ENCODE data around the gene EGFL7.
A peak's percentile ranks its signal among the peaks of the same experiment; 100 is the strongest.

The EGFL7 gene

GRCh38 chr9:136661641-136662325, 933 bp upstream of the EGFL7 start:
- Histone ChIP-seq H3K9me3 (replicated peaks in 1 of 2; ENCODE audit: control insufficient read depth in 2 of 2, insufficient read depth in 1 of 2, low read depth in 1 of 2, low read length in 2 of 2) (no peaks in the 10 kb centered on the region), H4K91ac (ENCODE audit: low read depth, low read length, poor library complexity) (no peak overlapping the region), H3K14ac (ENCODE audit: low read length) (peak overlapping the region; percentile 38), H3K4me3 (ENCODE audit: low read length in 2 of 2) (no peak overlapping the region), H2BK15ac (ENCODE audit: low read length) (peak overlapping the region; percentile 49), H2AFZ (ENCODE audit: low read length) (no peak overlapping the region), H3K4me2 (ENCODE audit: insufficient read depth, low read length, poor library complexity, severe bottlenecking) (no peak overlapping the region), H3K79me1 (ENCODE audit: low read depth, low read length) (peaks cover 5% of the 10 kb centered on the region), H3K36me3 (replicated peaks in 1 of 2; ENCODE audit: control insufficient read depth in 2 of 2, insufficient read depth in 2 of 2, low read length in 2 of 2) (no peaks in the 10 kb centered on the region), H2AK5ac (ENCODE audit: low read depth, low read length) (peak overlapping the region; percentile 94), H4K8ac (ENCODE audit: low read depth, low read length) (no peak overlapping the region), H3K4ac (ENCODE audit: low read length) (no peak overlapping the region), H2BK5ac (ENCODE audit: low read length) (peak overlapping the region; percentile 53), H2BK12ac (ENCODE audit: low read length) (peak overlapping the region; percentile 84), H3K9ac (ENCODE audit: low read depth, low read length, poor library complexity) (no peak overlapping the region), H3K23ac (ENCODE audit: low read depth, low read length, poor library complexity) (peak overlapping the region; percentile 73), H3K27me3 (ENCODE audit: control insufficient read depth in 3 of 3, insufficient read depth in 3 of 3, low read depth in 1 of 3, low read length in 3 of 3) (peaks cover 0 to 30% (median 0%) of the 10 kb centered on the region in 3 experiments), H3K27ac (replicated peaks; ENCODE audit: low read length) (no peak overlapping the region), H3K18ac (ENCODE audit: low read length) (peak overlapping the region; percentile 76), H3K4me1 (ENCODE audit: control insufficient read depth in 2 of 2, insufficient read depth in 1 of 2, low read depth in 1 of 2, low read length in 2 of 2) (peaks cover 10 to 23% of the 10 kb centered on the region in 2 donors), H2BK120ac (ENCODE audit: low read depth, low read length) (no peak overlapping the region)
- no peak for DNase-seq (ENCODE audit: low spot score)
- WGBS, 2 donors (ENCODE audit: extremely low coverage in 2 of 2, insufficient read length in 2 of 2, insufficient replicate concordance in 1 of 2), result no CpG with 5 or more reads among the region's 22 CpGs

GRCh38 chr9:136662326-136662655, 425 bp upstream of the EGFL7 start:
- no peak overlapping the region for H3K4me2 ChIP-seq (ENCODE audit: insufficient read depth, low read length, poor library complexity, severe bottlenecking)
- no peak overlapping the region for H4K8ac ChIP-seq (ENCODE audit: low read depth, low read length)
- peak overlapping the region; percentile 94 for H2AK5ac ChIP-seq (ENCODE audit: low read depth, low read length)
- peak overlapping the region; percentile 73 for H3K23ac ChIP-seq (ENCODE audit: low read depth, low read length, poor library complexity)
- H3K9ac ChIP-seq (ENCODE audit: low read depth, low read length, poor library complexity), result peak overlapping the region; percentile 12
- peaks cover 5% of the 10 kb centered on the region for H3K79me1 ChIP-seq (ENCODE audit: low read depth, low read length)
- peaks cover 0 to 30% (median 0%) of the 10 kb centered on the region in 3 experiments for H3K27me3 ChIP-seq (ENCODE audit: control insufficient read depth in 3 of 3, insufficient read depth in 3 of 3, low read depth in 1 of 3, low read length in 3 of 3)
- H2BK15ac ChIP-seq (ENCODE audit: low read length), result peak overlapping the region; percentile 49
- H3K4me3 ChIP-seq (ENCODE audit: low read length in 2 of 2), result no peak overlapping the region
- H2BK12ac ChIP-seq (ENCODE audit: low read length), result peak overlapping the region; percentile 84
- no peak overlapping the region for H3K27ac ChIP-seq (replicated peaks; ENCODE audit: low read length)
- H3K36me3 ChIP-seq (replicated peaks in 1 of 2; ENCODE audit: control insufficient read depth in 2 of 2, insufficient read depth in 2 of 2, low read length in 2 of 2), result no peaks in the 10 kb centered on the region
- H3K18ac ChIP-seq (ENCODE audit: low read length), result peak overlapping the region; percentile 76
- WGBS, 2 donors (ENCODE audit: extremely low coverage in 2 of 2, insufficient read length in 2 of 2, insufficient replicate concordance in 1 of 2), result no CpG with 5 or more reads among the region's 10 CpGs
- peak overlapping the region; percentile 13 for H2BK5ac ChIP-seq (ENCODE audit: low read length)
- no peak overlapping the region for H2BK120ac ChIP-seq (ENCODE audit: low read depth, low read length)
- H3K4me1 ChIP-seq (ENCODE audit: control insufficient read depth in 2 of 2, insufficient read depth in 1 of 2, low read depth in 1 of 2, low read length in 2 of 2), result peaks cover 14 to 28% of the 10 kb centered on the region in 2 donors
- H4K91ac ChIP-seq (ENCODE audit: low read depth, low read length, poor library complexity), result no peak overlapping the region
- H3K9me3 ChIP-seq (replicated peaks in 1 of 2; ENCODE audit: control insufficient read depth in 2 of 2, insufficient read depth in 1 of 2, low read depth in 1 of 2, low read length in 2 of 2), result no peaks in the 10 kb centered on the region
- H2AFZ ChIP-seq (ENCODE audit: low read length), result peak overlapping the region; percentile 74
- peak overlapping the region; percentile 38 for H3K14ac ChIP-seq (ENCODE audit: low read length)
- DNase-seq (ENCODE audit: low spot score), result no peak
- H3K4ac ChIP-seq (ENCODE audit: low read length), result no peak overlapping the region

DNA sequence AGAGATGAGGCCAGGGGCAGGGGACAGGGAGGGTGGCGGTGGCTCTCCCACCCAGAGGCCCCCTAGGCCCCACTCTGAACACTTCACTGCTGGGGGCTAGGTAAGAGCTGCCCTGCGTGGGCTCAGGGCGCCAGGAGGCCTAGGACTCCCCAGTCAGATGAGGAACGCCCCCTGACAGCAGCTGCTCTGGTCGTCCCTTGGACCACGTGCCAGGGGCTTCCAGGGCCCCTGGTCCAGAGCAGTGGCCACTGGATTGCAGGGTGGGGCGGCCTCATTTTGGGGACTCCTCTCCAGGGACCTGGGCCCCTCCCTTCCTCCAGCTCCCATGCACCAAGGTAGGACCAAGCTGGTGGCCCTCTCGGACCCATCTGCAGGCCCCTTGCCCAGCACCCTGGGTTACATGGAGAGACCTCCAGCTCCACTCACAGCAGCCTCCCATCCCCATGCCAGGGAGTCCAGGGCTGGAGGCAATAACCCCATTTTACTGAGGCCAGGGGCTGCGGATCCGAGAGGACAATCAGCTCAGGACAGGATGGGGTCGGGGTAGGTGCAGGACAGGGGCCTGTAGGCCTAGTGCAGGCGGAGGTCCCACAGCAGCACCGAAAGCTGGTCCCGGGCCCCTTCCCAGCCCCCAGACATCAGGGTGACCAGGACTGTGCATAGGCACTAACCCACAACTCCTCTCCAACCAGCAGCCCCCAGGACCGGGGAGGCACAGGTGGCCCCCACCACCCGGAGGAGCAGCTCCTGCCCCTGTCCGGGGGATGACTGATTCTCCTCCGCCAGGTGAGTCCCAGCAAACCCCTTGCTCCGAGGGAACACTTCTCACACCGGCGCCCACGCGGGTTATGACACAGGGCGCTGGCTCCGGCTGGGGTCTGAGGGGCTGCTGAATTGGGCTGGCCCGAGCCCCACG, 1.5 kb downstream of the EGFL7 start:
- H3K4ac ChIP-seq (ENCODE audit: low read length), result no peak overlapping the region
- peak overlapping the region; percentile 83 for H2AK5ac ChIP-seq (ENCODE audit: low read depth, low read length)
- H3K4me1 ChIP-seq (ENCODE audit: control insufficient read depth in 2 of 2, insufficient read depth in 1 of 2, low read depth in 1 of 2, low read length in 2 of 2), result peaks cover 16 to 33% of the 10 kb centered on the region in 2 donors
- no peak overlapping the region for H3K9ac ChIP-seq (ENCODE audit: low read depth, low read length, poor library complexity)
- no CpG with 5 or more reads among the region's 27 CpGs for WGBS, 2 donors (ENCODE audit: extremely low coverage in 2 of 2, insufficient read length in 2 of 2, insufficient replicate concordance in 1 of 2)
- peak overlapping the region; percentile 7 for H3K18ac ChIP-seq (ENCODE audit: low read length)
- no peak overlapping the region for H3K4me3 ChIP-seq (ENCODE audit: low read length in 2 of 2)
- H2BK120ac ChIP-seq (ENCODE audit: low read depth, low read length), result peak overlapping the region; percentile 91
- H2BK5ac ChIP-seq (ENCODE audit: low read length), result peak overlapping the region; percentile 7
- H2BK12ac ChIP-seq (ENCODE audit: low read length), result peak overlapping the region; percentile 50
- no peak overlapping the region for H3K27ac ChIP-seq (replicated peaks; ENCODE audit: low read length)
- H2AFZ ChIP-seq (ENCODE audit: low read length), result no peak overlapping the region
- peaks cover 5% of the 10 kb centered on the region for H3K79me1 ChIP-seq (ENCODE audit: low read depth, low read length)
- DNase-seq (ENCODE audit: low spot score), result no peak
- H4K8ac ChIP-seq (ENCODE audit: low read depth, low read length), result no peak overlapping the region
- H3K4me2 ChIP-seq (ENCODE audit: insufficient read depth, low read length, poor library complexity, severe bottlenecking), result no peak overlapping the region
- H3K9me3 ChIP-seq (replicated peaks in 1 of 2; ENCODE audit: control insufficient read depth in 2 of 2, insufficient read depth in 1 of 2, low read depth in 1 of 2, low read length in 2 of 2), result no peaks in the 10 kb centered on the region
- H4K91ac ChIP-seq (ENCODE audit: low read depth, low read length, poor library complexity), result no peak overlapping the region
- H3K27me3 ChIP-seq (ENCODE audit: control insufficient read depth in 3 of 3, insufficient read depth in 3 of 3, low read depth in 1 of 3, low read length in 3 of 3), result peaks cover 0 to 25% (median 0%) of the 10 kb centered on the region in 3 experiments
- H3K36me3 ChIP-seq (replicated peaks in 1 of 2; ENCODE audit: control insufficient read depth in 2 of 2, insufficient read depth in 2 of 2, low read length in 2 of 2), result no peaks in the 10 kb centered on the region
- H2BK15ac ChIP-seq (ENCODE audit: low read length), result peak overlapping the region; percentile 42
- H3K23ac ChIP-seq (ENCODE audit: low read depth, low read length, poor library complexity), result no peak overlapping the region
- H3K14ac ChIP-seq (ENCODE audit: low read length), result no peak overlapping the region

All from neuronal stem cell (in vitro differentiated cells).